ENCODE measurements around the gene USP54. TPM values are rescaled to one million over a fixed set of nuclear protein-coding genes. Genes with fewer than 3 reads are reported as not detected.

The USP54 gene
- total RNA-seq, 1 donor from 2014 or later: 9.1 TPM

- DNase-seq: no peak
- Mint-ChIP-seq H3K27ac (ENCODE audit: unreplicated experiment) (no peak overlapping the region), H3K4me3 (ENCODE audit: unreplicated experiment) (no peak overlapping the region), H3K4me1 (ENCODE audit: low read depth, unreplicated experiment) (peaks cover 3% of the 10 kb centered on the region), H3K36me3 (ENCODE audit: unreplicated experiment) (no peaks in the 10 kb centered on the region), H3K9me3 (ENCODE audit: unreplicated experiment) (no peaks in the 10 kb centered on the region), H3K27me3 (ENCODE audit: unreplicated experiment) (no peaks in the 10 kb centered on the region)
- TF ChIP-seq CTCF (IDR thresholded peaks at IDR 0.05; ENCODE audit: partially characterized antibody, unreplicated experiment): no peak
Measured at GRCh38 chr10:73552819-73553715, 38.1 kb downstream of the USP54 start.

DNA sequence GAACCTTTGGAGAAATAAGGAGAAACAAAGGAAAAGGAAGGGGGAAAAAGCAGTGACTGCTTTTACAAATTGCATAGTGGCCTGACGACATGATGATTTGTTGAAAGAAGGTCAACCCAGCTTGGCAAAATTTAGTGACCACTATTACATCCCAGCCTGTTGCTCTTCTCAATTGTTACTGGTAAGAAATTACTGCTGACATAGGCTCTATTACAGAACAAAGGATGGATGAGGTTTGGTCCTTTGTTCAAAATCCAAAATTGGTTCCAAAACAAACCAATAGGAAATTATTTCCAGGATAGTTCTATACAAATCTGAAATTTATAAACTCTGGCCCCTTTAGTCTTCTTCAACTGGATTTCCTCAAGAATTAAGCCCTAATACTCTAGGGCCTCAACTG is 39.6 kb downstream of the USP54 start:
- Mint-ChIP-seq H3K27me3 (ENCODE audit: unreplicated experiment) (no peaks in the 10 kb centered on the region), H3K27ac (ENCODE audit: unreplicated experiment) (no peak overlapping the region), H3K9me3 (ENCODE audit: unreplicated experiment) (no peaks in the 10 kb centered on the region), H3K36me3 (ENCODE audit: unreplicated experiment) (no peaks in the 10 kb centered on the region), H3K4me3 (ENCODE audit: unreplicated experiment) (no peak overlapping the region), H3K4me1 (ENCODE audit: low read depth, unreplicated experiment) (peaks cover 3% of the 10 kb centered on the region)
- no peak for DNase-seq
- no peak for TF ChIP-seq CTCF (IDR thresholded peaks at IDR 0.05; ENCODE audit: partially characterized antibody, unreplicated experiment)

- Mint-ChIP-seq H3K27me3 (ENCODE audit: unreplicated experiment) (no peaks in the 10 kb centered on the region), H3K9me3 (ENCODE audit: unreplicated experiment) (no peaks in the 10 kb centered on the region), H3K36me3 (ENCODE audit: unreplicated experiment) (no peaks in the 10 kb centered on the region), H3K4me1 (ENCODE audit: low read depth, unreplicated experiment) (no peaks in the 10 kb centered on the region), H3K4me3 (ENCODE audit: unreplicated experiment) (no peak overlapping the region), H3K27ac (ENCODE audit: unreplicated experiment) (no peak overlapping the region)
- no peak for TF ChIP-seq CTCF (IDR thresholded peaks at IDR 0.05; ENCODE audit: partially characterized antibody, unreplicated experiment)
- DNase-seq: no peak
Measured at GRCh38 chr10:73545357-73545756, 45.8 kb downstream of the USP54 start.

DNA sequence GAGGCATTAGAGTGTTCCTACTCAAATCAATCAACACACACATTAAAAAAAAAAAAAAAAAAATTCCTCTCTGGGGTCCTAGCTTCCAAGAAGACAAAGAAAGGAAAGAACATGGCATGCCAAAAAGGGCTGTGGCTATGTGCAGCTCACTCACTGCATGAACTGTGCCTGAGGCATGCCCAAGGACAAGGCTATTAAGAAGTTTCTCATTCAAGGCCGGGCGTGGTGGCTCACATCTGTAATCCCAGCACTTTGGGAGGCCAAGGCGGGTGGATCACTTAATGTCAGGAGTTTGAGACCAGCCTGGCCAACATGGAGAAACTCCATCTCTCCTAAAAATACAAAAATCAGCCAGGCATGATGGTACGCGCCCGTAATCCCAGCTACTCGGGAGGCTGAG is 53.4 kb downstream of the USP54 start:
- Mint-ChIP-seq H3K36me3 (ENCODE audit: unreplicated experiment) (no peaks in the 10 kb centered on the region), H3K27ac (ENCODE audit: unreplicated experiment) (no peak overlapping the region), H3K4me1 (ENCODE audit: low read depth, unreplicated experiment) (no peaks in the 10 kb centered on the region), H3K4me3 (ENCODE audit: unreplicated experiment) (no peak overlapping the region), H3K9me3 (ENCODE audit: unreplicated experiment) (no peaks in the 10 kb centered on the region), H3K27me3 (ENCODE audit: unreplicated experiment) (no peaks in the 10 kb centered on the region)
- TF ChIP-seq CTCF (IDR thresholded peaks at IDR 0.05; ENCODE audit: partially characterized antibody, unreplicated experiment): no peak
- no peak for DNase-seq

DNA sequence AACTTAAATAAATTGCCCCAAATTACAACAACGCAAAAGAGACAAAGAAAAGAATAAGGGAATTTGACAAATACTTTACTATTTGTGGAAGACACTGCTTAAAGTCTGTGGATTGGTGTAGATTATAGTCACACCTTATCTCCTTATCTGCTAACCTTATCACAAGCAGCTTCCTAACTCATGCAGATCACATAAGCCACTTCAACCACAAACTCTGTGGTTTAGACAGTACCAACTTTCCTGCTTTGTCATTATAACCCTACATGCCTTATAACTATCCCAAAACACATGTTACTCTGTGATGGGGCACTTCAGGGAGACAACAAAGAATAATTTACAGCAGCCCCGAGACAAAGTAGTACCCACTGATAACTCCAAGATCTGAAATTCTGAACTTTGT is 53.9 kb downstream of the USP54 start:
- Mint-ChIP-seq H3K27ac (ENCODE audit: unreplicated experiment) (no peak overlapping the region), H3K4me1 (ENCODE audit: low read depth, unreplicated experiment) (no peaks in the 10 kb centered on the region), H3K9me3 (ENCODE audit: unreplicated experiment) (no peaks in the 10 kb centered on the region), H3K4me3 (ENCODE audit: unreplicated experiment) (no peak overlapping the region), H3K36me3 (ENCODE audit: unreplicated experiment) (no peaks in the 10 kb centered on the region), H3K27me3 (ENCODE audit: unreplicated experiment) (no peaks in the 10 kb centered on the region)
- no peak for DNase-seq
- no peak for TF ChIP-seq CTCF (IDR thresholded peaks at IDR 0.05; ENCODE audit: partially characterized antibody, unreplicated experiment)
